ENCODE measurements around the gene OR2K2.
"Not testable (repeated sequence)": the region's sequence is repeated elsewhere in the genome, so short reads cannot be mapped to it uniquely, and the experiment has no call there.

Gene OR2K2, protein sequence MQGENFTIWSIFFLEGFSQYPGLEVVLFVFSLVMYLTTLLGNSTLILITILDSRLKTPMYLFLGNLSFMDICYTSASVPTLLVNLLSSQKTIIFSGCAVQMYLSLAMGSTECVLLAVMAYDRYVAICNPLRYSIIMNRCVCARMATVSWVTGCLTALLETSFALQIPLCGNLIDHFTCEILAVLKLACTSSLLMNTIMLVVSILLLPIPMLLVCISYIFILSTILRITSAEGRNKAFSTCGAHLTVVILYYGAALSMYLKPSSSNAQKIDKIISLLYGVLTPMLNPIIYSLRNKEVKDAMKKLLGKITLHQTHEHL

DNA sequence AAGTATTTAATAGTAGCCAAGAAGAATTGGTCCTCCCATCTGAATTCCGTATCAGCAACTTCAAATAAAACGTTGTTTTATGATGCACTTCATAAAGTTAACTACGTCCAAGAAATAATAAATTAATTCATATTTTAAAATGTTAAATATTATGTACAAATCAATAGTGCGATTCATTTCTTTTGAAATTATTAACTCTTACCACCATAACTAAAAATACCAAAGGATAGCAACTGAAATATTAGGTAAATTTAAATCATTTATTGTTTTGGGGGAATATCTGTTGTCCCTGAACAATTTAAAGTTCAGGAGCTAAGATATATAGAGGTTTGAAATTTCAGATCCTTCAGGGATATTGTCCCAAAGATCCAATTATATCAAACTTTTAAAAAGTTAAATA is at the start of gene OR2K2:
Gene OR2K2 (minus strand): TSS at position 101 of the 400 bp plus-strand sequence. CDS start 1,791 bp downstream, outside the sequence.
- DNase-seq (ENCODE audit: low spot score): no peak

DNA sequence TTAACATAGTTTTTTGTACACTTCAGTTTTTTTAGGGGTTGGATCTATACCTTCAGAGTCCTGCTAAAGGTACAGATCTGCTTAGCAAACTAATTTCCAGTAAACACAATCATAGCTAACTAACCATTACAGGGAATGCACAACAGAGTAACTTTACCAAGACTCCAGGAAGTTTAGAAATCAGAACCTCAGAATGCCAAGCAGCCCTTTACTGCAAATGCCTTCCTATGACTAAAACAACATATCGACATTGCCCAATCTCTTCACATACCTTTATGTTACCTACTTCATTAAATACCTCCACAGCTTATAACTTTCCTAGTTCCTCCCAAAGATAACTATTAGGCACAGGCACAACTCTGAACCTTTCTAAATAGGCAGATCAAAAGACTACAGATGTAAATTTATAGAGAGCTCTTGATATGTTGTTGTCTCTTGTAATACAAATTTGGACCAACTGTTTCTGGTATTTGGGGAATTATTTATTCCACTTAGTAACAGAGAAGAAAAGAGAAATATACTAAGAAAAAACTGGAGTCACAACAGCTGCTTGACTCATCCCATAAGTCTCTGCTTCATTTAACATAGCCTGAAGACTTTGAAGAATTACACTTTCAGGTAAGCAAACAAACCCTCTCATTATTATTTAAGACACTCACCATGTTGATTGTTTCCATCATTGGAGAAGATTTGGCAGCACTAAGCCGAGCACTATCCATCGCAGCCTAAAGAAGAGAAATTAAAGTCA is 46.0 kb upstream of the OR2K2 start:
- DNase-seq (ENCODE audit: low spot score): no peak

DNA sequence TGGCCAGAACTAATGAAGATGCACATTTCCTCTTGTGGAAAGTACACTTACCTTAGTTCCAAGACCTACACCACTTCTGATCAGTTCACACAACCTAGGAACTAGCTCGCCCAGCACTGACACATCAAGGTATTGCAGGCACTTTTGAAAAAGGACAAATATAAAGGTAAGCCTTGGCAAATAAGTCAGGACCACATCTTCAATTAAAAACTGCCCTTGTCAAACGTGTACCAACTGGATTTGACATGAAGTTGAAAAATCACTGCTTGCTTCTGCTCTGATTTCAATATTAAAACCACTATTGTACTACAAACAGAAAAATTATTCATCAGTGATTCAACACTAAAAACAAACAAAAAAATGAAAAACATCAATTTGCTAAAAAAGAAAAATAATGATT is 45.0 kb upstream of the OR2K2 start:
- no peak for DNase-seq (ENCODE audit: low spot score)

DNA sequence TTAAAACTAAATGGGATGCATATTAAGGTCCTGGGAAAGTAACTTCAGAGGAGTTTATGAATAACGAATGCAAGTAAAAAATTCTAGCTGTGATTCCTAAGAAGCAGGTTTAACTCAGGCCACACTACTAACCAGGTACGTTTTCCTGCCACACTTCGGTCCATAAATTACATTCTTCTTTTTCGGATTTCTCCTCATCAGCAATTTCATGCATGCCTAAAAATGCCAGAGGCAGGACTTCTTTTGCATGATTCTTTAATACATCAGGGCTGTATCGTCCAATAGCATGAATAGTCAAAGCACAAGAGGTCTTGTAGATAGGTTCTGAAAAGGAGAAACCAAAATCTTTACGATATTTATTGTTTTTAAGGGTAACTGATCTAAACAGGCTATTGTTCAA is 42.3 kb upstream of the OR2K2 start:
- DNase-seq (ENCODE audit: low spot score): no peak

DNA sequence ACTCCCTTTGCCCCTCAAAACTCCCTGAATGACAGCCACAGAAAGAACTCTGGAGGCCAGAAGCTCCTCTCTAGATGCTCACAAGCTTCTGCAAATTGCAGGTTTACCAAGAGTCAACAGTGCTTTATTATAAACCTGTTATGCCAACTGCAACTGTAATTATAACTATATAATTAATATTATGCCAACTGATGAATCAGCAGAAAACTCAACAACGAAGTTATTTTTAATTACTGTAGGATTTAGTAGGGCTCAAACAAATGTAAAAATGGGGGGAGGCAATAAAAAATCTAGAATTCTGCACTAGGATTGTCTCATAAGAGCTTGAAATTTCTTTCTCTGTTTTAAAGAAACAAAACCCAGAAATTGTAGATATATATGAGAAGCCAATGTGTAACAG is 37.0 kb upstream of the OR2K2 start:
- no peak for DNase-seq (ENCODE audit: low spot score)

DNA sequence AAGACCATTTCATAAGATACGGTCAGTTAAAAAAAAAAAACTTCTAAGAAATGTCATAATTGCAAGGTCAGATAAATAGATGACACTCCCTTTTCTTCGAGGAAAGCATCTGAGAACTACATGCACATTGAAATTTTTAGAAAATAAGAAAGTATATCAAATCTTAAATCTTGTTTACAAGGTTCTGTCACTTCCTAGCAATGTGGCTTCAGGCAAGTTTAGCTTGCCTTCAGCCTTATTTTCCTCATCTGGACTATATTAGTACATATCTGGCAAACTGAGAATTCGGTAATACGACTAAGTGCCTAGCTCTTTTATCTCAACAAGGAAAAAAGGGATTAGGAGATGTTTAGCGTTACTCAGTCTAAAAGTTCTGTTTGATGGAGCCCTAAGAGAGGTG is 32.5 kb upstream of the OR2K2 start:
- no peak for DNase-seq (ENCODE audit: low spot score)

DNA sequence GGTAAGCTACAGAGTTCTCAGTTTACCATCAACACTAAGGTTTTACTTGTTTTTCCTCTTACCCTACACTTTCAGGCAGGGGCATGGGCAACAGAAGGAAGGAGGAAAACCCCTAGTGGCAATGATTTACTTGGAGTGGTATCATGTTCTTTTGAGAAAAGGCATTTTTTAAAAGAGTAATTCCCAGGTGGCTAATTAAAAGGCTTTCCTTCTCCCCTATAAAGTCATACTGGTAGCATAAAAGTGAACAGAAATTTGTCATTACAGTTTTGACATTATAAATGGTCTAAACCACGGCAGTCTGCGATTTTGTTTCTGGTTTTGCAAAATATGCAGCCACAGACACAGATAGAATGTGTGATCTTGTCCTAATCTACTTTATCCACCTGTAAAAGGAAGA is 30.9 kb upstream of the OR2K2 start:
- DNase-seq (ENCODE audit: low spot score): no peak

DNA sequence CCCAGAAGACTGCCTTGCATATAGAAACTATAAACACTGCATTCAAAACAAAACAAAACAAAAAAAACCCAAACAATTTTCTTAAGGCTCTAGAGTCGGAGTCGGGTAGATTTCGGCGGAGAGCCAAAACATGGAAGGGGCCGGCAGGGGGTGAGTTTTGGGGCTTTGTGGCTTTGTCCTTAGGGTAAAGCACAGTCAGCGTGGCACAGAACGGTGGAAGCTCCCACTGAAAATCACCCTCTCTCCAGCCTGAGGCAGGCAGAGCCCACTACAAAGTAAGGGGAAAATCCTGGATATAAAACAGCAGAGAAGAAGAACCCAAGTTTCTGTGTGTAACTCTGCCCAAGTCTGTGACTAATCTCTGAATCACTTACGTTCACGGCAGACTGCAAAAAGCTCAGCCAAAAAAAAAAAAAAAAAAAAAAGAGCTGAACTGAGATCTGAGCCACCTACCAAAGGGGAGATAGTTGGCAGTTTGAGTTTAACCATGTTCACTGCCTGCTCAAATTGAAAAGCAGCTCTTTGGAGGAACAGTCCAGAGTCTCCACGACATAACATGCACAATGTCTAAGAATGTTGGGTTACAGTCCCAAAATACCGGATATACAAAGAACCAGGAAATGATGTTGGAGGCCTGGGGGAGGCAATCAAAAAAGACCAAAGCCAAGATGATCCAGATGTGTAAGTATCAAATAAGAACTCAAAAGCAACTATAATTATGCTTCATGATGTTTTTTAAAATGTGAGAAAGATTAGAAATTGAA is 26.6 kb upstream of the OR2K2 start:
- peak; percentile 2 for DNase-seq (ENCODE audit: low spot score)

DNA sequence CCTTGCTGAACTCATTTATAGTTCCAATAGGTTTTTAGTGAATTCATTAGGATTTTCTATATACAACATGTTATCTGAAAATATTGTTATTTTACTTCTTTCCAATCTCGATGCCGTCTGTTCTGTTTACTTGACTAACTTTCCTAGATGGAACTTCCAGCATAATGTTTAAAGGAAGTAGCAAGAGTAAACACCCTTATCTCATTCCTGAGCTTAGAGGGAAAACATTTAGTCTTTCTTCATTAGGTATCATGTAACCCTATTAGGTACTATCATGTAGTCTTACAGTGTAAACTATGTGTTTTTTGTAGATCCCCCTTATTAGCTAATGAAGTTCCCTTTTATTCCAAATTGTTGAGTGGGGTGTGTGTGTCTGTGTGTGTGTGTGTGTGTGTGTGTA is 22.5 kb upstream of the OR2K2 start:
- DNase-seq (ENCODE audit: low spot score): no peak

DNA sequence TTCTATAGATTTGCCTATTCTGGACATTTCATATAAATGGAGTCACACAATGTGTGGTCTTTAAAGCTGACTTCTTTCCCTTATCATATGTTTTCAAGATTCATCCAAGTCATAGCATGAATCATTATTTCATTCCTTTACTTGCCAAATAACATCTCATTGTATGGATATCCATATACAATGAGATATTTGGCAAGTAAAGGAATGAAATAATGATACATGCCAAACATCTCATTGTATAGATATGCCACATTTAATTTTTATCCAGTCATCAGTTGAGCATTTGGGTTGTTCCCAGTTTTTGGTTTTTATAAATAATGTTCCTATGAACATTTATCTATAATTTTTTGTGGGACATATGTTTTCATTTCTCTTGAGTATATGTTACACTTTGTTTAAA is 20.5 kb upstream of the OR2K2 start:
- DNase-seq (ENCODE audit: low spot score): no peak

DNA sequence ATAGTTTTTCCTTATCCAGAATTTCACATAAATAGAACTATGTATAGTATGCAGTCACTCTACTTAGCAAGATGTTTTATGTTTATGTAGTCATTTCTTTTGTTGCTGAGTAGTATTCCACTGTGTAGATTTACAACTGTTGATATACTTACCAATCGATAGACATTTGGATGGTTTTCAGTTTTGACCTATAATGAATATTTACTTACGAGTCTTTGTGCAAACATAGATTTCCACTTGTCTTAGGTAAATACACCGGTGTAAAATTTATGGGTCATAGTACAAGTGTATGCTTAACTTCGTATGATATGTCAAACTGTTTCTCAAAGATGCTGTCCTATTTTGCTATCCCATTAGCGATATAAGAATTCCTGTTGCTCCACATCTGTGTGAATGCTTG is 19.7 kb upstream of the OR2K2 start:
- DNase-seq (ENCODE audit: low spot score): no peak

DNA sequence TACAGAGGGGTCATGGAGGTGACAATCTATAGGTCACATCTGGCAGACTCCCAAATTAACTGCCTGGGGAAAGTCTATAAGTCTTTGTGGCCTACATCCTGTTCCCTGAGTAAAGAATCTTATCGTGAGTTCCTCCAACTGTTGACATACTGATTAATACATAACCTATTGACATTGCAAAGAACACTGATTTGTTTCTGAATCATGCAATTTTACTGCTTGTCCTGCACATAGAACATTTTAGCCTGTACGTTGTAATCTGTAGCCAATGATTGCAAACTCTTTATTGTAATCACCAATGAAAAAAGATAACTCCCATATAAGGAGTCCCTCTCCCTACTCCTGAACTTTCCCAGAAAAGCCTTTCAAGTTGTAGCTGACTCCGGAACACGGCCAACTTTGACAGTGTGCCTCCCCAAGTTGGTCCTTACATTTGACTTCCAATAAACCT is 18.8 kb upstream of the OR2K2 start:
- DNase-seq (ENCODE audit: low spot score): no peak

DNA sequence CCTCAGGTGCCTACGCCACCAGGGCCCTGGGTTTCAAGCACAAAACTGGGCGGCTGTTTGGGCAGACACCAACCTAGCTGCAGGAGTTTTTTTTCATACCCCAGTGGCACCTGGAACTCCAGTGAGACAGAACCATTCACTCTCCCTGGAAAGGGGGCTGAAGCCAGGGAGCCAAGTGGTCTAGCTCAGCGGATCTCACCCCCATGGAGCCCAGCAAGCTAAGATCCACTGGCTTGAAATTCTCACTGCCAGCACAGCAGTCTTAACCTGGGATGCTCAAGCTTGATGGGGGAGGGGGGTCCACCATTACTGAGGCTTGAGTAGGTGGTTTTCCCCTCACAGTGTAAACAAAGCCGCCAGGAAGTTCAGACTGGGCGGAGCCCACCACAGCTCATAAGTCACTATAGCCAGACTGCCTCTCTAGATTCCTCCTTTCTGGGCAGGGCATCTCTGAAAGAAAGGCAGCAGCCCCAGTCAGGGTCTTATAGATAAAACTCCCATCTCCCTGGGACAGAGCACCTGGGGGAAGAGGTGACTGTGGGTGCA is 4.4 kb upstream of the OR2K2 start:
- not testable (repeated sequence) for DNase-seq (ENCODE audit: low spot score)

DNA sequence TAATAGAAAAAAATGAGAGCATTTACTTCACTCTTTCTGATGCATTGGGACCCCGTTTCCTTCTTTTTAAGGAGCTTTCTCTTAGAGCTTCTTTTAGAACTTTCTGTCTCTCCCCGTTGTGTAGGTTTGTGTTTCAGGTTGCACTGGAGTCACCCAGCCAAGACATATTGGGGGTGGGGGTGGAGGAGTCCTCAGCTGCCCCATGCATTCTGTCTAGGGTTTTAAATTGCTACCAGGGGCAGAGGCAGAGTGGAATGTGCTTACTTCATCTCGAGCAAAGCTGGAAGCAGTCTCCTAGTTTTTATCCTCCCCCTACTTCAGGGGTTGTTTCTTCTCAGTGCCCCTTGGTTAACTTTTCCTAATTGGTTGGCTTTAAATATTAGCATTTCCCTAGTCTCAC is 9.4 kb downstream of the OR2K2 start:
- no peak for DNase-seq (ENCODE audit: low spot score)

DNA sequence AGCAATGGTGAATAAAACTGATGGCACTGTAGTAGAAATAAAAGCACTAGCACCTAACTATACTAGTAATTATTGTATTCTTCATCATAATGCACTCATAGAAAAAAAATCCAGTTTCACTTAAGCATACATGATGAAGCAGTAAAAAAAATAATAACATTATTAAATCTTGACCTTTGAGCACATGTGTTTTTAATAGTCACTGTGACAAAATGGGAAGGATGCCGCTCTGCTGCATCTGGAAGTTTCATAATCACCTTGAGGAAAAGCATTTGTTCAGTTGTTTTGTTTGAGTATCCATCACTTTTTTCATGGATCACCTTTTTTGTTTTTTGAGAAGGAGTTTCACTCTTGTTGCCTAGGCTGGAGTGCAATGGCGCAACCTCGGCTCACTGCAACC is 13.2 kb downstream of the OR2K2 start:
- DNase-seq (ENCODE audit: low spot score): no peak

DNA sequence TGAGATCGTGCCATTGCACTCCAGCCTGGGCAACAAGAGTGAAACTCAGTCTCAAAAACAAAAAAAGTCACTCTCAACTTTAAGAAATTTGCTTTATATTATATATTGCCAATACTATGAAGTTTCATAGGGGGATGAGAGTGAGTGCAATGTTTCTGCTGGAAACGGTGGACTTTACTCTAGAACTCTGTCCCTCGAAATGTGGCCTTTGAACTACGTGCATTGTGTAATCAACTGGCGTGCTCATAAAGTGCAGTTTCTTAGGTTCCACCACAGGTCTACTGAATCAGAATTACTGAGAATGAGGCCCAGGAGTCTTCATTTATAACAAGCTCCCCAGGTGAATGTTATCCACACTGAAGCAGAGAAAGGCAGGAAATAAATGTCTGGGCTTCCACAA is 24.1 kb downstream of the OR2K2 start:
- DNase-seq (ENCODE audit: low spot score): no peak

DNA sequence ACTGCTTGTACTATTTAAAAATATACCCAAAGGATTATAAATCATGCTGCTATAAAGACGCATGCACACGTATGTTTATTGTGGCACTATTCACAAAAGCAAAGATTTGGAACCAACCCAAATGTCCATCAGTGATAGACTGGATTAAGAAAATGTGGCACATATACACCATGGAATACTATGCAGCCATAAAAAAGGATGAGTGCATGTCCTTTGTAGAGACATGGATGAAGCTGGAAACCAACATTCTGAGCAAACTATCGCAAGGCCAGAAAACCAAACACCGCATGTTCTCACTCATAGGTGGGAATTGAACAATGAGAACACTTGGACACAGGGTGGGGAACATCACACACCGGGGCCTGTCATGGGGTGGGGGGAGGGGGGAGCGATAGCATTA is 26.0 kb downstream of the OR2K2 start:
- DNase-seq (ENCODE audit: low spot score): not testable (repeated sequence)

DNA sequence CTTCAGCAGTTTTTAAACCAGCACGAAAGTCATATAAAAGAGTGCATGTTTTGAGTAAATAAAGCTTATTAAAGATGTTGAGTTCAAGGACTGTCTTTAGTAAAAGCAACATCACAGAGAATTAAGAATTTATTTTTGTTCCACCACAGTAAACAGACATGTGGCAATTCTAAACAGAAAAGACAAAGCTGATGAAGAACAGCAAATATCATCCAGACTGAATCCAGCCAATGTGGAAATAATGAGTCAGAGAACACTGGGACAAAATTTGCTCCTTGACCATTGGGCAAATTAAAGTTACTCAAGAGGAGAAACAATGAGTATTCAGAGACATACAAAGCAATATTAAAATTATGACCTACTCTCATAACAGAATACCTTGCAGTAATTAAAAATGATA is 28.8 kb downstream of the OR2K2 start:
- no peak for DNase-seq (ENCODE audit: low spot score)

DNA sequence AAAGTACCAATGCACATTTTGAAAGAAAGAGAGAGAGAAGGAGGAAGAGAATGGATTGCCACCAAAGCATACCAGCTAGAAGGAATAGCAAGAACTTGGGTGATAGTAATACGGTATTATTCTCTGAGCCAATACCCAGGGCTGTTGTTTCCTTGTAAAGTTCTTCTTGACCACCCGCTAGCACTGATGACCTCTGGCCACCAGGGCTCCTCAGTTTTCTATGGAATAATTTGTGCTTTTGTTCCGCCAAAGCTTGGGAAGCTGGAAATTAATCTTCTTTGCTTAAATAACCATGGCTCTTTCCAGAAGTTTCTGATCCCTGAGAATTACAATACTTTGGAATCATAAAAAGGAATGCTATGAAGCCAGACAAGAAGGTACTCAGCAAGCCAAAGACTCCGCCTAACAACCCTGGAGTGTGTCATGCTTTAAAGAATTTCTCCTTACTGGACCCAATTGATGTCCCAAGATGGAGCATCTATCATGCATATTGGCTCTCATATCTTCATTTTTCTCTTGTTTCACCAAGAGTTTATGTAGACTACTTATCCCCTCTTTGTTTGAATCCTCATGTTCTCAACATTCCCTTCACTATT is 29.8 kb downstream of the OR2K2 start:
- DNase-seq (ENCODE audit: low spot score): no peak

DNA sequence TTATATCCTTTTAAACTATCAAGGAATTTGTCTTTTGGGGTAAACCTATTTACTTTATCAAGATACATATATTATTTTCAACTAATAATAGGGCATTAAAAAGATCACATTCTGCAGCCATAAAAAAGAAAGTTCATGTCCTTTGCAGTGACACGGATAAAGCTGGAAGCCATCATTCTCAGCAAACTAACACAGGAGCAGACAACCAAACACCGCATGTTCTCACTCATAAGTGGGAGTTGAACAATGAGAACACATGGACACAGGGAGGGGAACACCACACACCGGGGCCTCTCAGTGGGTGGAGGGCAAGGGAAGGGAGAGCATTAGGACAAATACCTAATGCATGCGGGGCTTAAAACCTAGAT is 30.4 kb downstream of the OR2K2 start:
- DNase-seq (ENCODE audit: low spot score): not testable (repeated sequence)

DNA sequence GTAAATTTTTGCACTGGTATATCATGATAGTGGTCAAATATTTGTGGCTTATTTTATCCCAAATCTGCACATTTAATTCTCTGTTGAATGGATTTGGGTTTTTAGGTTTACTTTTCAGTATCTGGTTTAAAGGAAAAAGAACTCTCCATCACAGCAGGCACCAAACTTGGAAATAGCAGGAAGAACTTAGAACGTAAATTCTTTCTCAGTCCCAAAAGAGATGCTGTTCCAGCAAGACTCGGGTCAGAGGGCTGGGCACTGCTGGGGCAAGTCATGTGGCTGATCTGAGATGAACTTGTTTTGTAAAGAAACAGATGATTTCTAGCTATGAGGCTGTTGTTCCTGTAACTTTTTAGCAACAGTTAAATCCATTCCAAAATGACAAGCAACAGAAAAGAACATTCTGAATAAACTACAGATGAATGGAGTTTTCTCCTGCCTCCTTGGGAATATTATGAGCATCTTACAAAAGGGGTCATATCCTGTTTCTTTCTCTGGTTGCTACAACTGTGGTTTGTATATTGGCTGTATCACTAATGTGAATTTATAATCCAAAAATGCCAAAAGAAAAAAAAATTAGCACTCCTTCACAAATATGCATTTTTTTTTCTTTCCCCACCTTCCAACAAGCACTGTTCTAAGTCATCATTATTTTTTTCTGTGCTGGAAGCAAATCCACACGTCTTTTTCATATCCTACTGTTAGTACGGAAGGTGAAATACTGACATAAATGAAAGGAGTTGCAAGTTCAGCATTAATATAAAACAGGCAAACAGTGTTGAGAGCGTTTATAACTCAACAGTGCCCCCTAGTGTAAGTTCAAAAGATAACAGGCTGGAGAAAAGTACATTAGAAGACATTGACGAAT is 31.1 kb downstream of the OR2K2 start:
- peak; percentile 85 for DNase-seq (ENCODE audit: low spot score)
